HK-2 (cell line): ENCODE results near the gene OR3A1.
"Not testable (repeated sequence)": the region's sequence is repeated elsewhere in the genome, so short reads cannot be mapped to it uniquely, and the experiment has no call there.

Source experiments
- DNase-seq: peaks from one replicate; pipeline ENCODE4 v3.0.0-alpha.2; 2018; ENCODE audit not compliant: unreplicated experiment

Gene OR3A1

GRCh38 chr17:3298260-3298659, at the start of gene OR3A1:
Gene OR3A1, minus strand, starts transcription at chr17:3298360. Its CDS starts 5,778 bp downstream, at chr17:3292582.
- DNase-seq: no peak

DNA sequence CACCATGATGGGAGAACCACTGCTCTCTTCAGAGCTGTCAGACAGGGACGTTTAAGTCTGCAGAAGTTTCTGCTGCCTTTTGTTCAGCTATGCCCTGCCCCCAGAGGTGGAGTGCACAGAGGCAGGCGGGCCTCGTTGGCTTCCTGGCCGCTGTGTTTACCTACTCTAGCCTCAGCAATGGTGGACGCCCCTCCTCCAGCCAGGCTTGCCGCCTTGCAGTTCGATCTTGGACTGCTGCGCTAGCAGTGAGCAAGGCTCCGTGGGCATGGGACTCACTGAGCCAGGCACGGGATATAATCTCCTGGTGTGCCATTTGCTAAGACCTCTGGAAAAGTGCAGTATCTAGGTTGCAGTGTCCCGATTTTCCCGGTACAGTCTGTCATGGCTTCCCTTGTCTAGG, 44.6 kb upstream of the OR3A1 start:
- DNase-seq: not testable (repeated sequence)

DNA sequence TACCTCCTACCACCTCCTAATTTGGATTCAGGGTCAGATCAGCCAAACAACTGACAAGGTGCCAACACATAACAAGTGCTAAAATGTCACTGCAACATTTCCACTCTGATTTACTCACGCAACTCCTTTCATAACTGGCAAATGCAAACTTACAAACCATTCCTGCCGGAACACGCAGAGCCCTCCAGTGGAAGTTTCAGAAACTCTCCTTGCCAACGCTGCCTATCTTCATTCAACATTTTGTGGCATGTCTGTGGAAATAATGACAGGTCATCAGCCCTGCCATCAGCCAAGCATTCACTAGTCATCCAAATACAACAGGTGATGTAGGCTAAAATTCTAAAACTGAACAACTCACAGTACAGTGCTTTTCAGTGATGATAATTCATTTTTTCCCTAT, 37.7 kb upstream of the OR3A1 start:
- no peak for DNase-seq

GRCh38 chr17:3318336-3318735, 20.2 kb upstream of the OR3A1 start:
- DNase-seq: no peak

GRCh38 chr17:3316836-3317235, 18.7 kb upstream of the OR3A1 start:
- DNase-seq: no peak

- no peak for DNase-seq
Observed at GRCh38 chr17:3308603-3309002, 10.4 kb upstream of the OR3A1 start.

- DNase-seq: no peak
Observed at GRCh38 chr17:3295632-3296031, 2.5 kb downstream of the OR3A1 start.

- not testable (repeated sequence) for DNase-seq
Observed at GRCh38 chr17:3293548-3293947, 4.6 kb downstream of the OR3A1 start.

DNA sequence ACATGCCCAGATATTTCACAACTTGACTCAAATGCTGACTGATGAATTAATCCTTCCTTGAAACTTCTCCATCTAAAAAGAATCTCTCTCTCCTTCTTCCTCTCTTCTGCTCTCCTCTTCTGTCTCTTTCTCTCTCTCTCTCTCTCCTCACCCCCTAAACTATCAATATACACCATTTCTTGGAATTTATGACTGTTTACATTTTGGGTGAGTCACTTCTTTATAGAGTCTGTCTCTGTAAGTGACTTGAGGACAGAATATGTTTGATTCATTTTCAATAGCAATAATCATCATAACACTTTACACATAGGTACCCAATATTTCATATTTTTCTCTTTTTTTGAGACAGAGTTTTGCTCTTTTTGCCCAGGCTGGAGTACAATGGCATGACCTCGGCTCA, 15.3 kb downstream of the OR3A1 start:
- DNase-seq: no peak

- no peak for DNase-seq
Observed at GRCh38 chr17:3276126-3276525, 22.0 kb downstream of the OR3A1 start.

DNA sequence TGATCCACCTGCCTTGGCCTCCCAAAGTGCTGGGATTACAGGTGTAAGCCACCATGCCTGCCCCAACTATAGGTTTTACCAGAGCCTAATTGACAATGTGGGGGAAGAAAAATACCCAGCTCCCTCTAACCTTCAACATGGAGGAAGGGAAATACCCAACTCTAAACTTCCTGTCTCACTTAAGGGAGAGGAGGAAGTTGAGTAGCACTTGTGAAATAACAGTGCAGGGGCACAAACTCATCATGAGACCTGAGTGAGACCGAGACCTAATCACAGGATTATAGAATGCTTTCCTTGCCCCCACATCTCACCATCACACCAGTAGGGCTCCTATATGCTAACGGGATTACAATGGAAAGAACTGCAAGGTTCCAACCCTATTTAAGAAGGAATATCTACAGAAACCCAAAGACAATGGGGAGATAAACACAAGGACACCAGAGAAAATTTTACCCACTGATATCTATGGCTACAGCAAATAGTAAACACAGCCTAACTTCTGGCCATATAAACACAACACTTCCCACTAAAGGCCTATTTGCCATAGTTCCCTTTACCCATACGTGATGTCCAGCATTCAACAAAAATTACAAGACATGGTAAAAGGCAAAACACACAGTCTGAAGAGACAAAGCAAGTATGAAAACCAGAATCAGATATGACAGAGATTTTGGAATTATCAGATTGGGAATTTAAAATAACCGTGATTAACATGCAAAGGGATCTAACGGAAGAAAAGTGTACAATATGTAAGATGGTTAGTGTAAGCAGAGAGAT, 26.9 kb downstream of the OR3A1 start:
- DNase-seq: no peak

DNA sequence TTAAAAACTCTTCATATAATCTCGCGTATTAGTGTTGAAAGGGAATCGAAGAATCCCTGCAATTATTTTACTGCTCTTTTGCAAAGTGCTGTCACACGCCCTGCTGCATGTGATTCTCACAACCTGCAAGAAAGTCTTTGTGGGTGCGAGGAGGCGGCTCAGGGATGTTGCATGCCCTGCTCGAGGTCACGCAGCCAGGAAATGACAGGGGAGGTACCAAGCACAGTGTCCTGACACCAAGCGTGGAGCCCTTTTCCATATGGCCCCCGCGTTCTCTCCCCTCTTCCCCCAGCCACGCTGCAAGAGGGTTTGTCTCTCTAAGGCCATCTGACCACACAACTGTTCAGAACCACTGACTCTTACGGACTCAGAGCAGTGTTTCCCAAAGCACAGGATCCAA, 37.6 kb downstream of the OR3A1 start:
- no peak for DNase-seq

DNA sequence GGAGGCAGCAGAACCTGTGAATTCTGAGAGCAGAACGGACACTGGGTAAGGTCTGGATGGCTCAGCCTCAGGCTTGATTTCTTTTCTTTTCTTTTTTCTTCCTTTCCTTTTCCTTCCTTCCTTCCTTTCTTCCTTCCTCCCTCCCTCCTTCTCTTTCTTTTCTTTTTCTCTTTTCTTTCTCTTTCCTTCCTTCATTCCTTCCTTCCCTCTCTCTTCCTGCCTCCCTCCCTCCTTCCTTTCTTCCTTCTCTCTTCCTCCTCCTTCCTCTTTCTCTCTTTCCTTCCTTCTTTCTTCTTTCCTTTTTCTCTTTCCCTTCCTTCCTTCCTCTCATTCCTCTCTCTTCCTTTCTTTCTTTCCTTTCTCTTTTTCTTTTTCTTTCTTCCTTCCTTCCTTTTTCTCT, 38.0 kb downstream of the OR3A1 start:
- DNase-seq: no peak

- DNase-seq: no peak
Observed at GRCh38 chr17:3256575-3256974, 41.6 kb downstream of the OR3A1 start.

DNA sequence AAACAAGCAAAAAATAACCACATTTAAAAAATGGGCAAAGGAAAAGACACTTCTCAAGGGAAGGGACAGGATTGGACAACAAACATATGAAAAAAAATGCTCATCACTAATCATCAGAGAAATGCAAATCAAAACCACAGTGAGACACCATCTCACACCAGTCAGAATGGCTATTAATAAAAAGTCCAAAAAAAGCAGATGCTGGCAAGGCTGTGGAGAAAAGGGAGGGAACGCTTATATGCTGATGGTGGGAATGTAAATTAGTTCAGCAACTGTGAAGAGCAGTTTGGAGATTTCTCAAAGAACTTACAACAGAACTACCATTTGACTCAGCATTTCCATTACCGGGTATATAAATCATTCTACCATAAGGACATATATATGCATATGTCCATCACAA, 49.1 kb downstream of the OR3A1 start:
- not testable (repeated sequence) for DNase-seq

DNA sequence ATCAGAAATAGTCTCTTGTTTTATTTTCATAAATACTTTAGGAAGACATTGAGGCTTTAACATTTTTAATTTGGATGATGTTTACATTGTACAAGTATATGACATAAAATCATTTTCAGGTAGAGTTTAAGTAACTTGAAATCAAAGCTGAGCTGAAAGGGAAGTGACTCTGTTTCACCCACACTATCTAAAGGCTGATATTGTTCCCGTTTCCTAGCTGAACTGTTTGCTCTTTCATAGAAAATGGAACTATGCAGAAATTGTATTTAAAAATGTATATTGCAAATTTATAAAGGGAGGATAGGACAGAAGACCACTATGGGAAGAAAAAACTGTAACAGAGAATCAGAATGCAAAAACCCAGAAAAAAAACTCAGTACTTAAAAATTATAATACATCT, 53.3 kb downstream of the OR3A1 start:
- not testable (repeated sequence) for DNase-seq

GRCh38 chr17:3241044-3241443, 57.1 kb downstream of the OR3A1 start:
- not testable (repeated sequence) for DNase-seq
